Measurements from ENCODE around the gene RAP1GAP.
"Not testable (repeated sequence)": the region's sequence is repeated elsewhere in the genome, so short reads cannot be mapped to it uniquely, and the experiment has no call there.

The RAP1GAP gene

DNA sequence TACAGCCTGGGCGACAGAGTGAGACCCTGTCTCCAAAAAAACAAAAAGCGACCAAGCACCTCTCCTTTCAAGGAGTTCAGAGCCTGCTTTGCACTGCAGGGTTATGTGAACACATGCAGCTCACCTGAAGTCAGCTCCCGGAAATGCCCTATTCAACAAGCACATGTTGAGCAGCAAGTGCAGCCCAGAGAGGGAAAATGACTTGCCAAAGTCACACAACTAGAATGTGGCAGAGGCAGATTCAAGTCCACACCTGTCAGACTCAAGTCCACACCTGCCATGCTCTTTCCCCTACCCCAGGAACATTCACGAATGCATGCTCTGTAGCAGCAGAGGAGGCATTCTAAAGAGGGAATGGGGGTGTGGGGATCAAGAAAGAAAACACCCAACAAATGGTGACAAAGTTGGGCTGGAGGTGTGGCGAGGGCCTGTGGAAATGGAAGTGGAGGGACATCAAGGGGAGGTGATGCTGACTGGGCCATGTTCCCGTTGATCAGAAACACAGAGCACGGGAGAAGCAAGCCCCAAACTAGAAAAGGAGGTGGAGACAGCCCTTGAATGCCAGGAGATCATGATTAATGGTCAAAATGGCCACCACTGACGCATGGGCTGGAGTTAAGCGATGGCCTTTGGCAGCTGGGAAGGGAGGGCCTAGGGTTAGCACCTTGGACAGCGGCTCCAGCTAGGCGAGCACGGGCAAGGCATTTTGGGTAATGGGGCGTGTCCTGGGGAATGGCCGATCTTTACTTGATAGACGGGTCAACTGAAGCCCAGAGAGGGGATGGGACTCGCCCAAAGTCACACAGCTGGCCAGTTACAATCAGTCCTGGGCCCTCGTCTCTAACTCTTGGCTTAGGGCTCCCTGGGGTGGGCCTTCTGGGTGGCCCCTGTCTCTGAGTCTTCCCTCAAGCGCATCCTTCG is 21.5 kb downstream of the RAP1GAP start:
- DNase-seq (ENCODE audit: low read depth in 3 of 3, low spot score in 1 of 3): no peak

DNA sequence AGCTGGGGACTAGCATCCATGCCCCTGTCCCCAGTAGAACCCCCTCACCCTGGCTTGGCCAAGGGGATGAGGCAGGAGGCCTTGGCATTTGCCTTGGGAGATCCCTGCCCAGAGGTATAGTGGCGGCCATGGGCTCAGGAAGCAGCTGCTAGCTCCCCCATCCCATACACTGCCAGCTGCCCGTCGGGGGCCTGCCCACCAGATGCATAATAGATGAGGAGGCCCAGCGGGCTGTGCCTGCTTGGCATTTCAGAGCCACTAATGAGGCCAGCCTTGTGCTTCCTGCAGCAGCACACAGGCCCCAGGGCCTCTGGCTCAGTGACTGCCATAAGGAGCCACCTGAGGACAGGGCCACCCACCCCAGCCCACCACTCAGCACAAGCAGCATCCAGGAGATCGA is 23.6 kb downstream of the RAP1GAP start:
- DNase-seq (ENCODE audit: low read depth in 3 of 3, low spot score in 1 of 3): no peak

DNA sequence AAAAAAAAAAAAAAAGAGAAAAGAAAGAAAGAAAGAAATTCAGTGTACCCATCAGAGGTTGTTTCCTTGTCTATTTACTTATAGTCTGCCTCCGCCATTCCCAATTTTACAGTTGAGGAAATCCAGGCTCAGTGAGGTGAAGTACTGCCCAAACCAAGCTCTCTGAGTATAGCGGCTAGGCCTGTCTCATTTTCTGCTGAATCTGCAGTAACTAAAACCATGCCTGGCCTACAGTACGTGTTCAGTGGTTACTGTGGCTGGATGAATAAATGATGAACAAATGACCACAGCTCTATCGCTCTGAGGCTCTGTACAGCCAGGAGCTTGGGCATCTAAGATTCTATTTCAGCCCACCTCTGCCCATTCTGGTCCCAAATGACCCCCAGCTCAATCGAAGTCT is 24.3 kb downstream of the RAP1GAP start:
- DNase-seq (ENCODE audit: low read depth in 3 of 3, low spot score in 1 of 3): no peak

DNA sequence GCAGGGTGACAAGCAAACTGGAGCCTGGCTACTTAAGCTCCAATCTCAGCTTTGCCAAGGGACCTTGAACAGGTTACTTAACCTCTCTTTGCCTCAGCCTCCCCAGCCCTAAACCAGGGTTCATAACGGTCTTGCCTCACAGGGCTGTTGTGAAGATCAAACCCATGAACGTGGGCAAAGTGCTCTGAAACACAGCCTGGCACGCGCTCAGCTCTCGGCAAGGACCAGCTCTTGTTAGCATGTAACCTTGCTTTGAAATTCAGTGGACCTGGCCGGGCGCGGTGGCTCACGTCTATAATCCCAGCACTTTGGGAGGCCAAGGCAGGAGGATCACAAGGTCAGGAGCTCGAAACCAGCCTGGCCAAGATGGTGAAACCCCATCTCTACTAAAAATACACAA is 24.8 kb downstream of the RAP1GAP start:
- DNase-seq (ENCODE audit: low read depth in 3 of 3, low spot score in 1 of 3): no peak

DNA sequence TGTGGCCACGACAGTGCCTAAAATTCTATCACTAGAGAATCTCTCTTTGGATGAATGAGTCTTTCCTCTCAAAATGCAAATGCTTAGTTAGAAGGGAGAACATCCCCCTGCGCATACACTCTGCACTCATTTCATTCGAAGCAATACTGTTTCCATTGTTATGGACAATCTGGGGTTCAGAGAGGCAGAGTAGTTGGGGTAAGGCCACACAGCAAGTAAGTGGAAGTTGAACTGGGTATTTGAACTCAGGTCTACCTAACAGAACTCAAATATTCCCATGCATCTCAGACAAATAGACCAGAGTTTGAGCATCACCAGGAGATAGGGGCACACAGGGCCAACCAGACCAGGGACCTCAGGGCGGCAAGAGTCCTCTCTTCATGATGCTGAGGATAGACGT is 25.5 kb downstream of the RAP1GAP start:
- no peak for DNase-seq (ENCODE audit: low read depth in 3 of 3, low spot score in 1 of 3)

DNA sequence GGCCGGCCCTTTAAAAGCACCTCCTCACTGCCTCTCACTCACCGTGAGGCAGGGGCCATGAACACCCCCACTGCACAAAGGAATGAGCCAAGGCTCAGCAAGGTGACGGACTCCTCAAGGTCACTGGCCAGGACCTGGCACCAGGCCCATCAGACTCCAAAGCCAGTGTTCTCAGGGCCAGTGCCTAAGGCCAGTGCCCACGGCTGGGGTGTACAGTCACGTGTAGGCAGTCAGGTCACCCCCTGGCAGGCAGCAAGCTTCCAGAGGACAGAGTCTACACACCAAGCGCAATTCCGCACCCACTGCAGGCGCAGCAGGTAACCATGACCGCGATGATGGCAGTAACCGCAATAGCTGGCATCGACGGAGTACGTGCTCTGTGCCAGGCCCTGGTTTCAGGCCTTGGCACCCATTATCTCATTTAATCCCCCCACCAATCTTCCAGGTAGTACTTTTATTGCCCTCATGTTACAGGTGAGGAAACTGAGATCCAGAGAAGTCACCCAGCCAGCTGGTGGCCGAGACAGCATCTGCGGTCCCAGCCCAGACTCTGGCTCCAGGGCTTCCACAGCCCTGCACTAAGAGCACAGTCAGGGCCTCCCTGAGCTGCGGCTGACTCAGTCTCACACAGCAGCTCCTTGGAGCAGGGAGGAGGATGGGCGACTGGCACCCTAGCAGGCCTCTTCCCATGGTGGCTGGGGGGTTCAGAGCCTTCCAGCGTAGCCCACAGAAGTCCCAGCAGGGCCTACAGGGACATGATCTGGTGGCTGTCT is 27.0 kb downstream of the RAP1GAP start:
- DNase-seq (ENCODE audit: low read depth in 3 of 3, low spot score in 1 of 3): no peak

DNA sequence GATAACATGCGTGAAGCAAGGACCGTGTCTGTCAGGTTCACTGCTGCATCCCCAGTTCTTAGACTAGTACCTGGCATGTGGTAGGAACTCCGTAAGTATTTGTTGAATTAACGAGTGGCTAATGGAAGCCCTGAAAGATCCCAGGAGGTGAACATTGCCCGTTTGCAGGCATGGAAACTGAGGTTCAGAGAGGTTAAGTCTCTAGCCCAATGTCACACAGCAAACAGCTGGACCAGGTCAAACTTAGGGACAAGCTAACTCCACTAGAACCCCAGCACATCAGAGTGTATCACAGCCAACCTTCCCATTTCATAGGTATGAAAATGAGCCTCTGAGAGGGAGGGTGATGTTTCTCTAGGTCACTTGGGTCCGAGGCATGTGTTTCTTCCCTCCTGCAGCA is 27.6 kb downstream of the RAP1GAP start:
- no peak for DNase-seq (ENCODE audit: low read depth in 3 of 3, low spot score in 1 of 3)

DNA sequence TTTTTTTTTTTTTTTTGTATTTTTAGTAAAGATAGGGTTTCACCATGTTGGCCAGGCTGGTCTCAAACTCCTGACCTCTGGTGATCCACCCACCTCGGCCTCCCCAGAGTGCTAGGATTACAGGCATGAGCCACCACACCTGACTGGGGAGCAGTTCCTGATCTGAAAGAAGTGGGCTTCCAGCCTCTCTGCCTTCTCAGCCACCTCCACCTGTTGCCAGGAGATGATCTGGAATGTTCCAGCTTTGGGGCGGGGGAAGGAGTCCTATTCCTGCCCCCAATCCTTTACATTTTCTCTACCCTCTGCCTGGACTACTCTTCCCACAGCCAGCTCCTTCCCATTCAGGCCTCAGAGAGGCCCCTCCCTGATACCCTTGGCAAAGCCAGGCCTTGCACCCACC is 28.1 kb downstream of the RAP1GAP start:
- DNase-seq (ENCODE audit: low read depth in 3 of 3, low spot score in 1 of 3): no peak

DNA sequence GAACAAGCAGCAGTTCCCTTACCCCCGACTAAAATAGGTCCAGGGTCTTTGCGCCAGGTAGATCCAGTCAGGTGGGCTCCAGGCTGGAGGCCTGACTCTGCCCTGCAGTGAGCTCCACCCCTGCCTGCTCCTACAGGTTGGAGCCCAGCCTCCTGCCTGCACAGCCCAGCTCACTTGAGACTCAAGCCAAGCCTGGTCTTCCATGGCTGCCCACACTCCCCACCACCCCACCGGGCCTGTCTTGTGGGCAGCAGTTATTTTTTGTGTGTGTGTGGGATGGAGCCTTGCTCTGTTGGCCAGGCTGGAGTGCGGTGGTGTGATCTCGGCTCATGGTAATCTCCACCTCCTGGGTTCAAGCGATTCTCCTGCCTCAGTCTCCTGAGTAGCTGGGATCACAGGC is 28.5 kb downstream of the RAP1GAP start:
- no peak for DNase-seq (ENCODE audit: low read depth in 3 of 3, low spot score in 1 of 3)

DNA sequence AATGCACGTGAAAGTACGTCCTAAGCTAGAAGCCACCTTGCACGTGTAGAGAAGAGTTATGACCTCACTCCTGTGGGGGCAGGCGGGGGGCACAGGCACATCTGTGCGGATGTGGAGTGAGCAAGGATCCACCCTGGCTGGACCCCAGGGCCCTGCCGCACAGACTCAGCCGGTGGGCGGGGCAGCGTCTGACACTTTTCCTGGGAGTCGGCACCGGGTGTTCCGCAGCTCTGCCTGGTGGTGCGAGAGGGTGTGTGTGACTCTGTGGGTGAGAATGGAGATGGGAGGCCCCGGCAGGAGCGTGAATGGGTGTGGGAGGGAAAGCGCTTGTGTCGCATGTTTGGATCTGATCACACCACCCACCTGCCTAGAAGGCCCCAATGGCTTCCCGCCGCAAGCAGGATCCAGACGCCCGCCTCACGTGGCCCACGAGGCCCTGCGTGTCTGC is 29.5 kb downstream of the RAP1GAP start:
- no peak for DNase-seq (ENCODE audit: low read depth in 3 of 3, low spot score in 1 of 3)

DNA sequence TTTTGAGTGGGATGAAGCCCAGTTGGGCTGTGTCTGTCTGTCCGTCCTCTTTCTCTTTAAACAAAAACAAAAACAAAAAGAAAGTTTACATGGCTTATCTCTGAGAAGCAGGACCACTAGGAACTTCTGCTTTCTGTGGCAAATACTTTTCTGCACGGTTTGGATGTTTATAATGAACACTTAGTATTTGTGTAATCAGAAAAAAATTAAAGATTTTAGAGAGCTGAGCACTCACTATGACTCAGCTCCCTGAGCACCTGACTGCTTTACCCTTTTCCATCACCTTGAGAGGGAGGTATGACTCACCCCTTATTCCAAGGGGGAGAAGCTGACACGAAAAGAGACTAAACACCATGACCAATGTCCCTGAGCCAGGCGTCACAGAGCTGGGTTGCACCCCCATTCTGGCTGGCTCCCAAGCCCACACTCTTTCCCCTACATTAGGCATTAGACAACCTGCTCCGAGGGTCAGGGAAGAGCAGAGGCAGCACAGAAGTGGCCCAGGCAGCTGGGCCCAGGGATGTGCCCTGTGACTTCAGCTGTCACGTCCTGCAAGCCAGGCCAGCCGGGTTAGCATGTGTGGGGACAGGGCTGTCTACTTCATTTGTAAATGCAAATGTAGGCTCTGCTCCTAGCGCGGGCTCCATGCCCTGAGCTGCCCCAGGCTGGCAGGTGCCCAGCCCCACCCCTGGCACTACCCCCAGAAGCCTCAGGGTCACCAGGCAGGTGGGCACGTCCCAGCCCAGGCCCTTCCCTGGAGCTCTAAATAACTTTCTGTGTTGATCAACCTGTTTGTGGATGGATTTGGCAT is 30.4 kb downstream of the RAP1GAP start:
- DNase-seq (ENCODE audit: low read depth in 3 of 3, low spot score in 1 of 3): no peak

DNA sequence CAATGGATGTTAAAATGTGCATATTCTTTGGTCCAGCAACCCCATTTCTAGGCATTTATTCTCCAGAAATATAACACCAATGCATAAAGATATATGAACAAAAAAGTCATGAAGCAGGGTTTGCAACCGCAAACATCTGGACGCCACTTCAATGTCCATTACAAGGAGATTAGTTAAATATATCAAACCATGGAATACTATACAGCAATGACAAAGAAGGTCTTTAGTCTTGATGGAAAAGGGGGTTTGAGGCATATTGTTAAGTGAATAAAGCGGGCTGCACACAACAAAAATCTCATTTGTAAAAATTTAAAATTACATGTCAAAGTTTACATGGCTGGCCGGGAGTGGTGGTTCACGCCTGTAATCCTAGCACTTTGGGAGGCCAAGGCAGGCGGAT is 31.6 kb downstream of the RAP1GAP start:
- no peak for DNase-seq (ENCODE audit: low read depth in 3 of 3, low spot score in 1 of 3)

DNA sequence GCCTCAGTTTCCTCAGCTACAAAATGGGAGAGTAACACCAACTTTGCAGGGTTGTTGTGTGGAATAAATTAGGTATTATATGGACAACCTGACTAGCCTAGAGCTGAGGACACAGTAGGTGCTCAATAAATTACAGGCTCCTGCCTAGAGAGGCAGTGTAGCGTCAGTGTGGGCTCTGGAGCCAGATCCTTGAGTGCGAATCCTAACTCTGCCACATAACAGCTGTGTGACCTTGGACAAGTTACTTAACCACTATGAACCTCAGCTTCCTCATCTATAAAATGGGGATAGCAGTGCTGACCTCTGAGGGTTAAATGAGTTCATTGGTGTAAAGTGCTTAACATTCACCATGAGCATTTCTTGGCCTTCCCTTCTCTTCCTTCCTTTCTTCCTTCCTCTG is 33.1 kb downstream of the RAP1GAP start:
- DNase-seq (ENCODE audit: low read depth in 3 of 3, low spot score in 1 of 3): no peak

DNA sequence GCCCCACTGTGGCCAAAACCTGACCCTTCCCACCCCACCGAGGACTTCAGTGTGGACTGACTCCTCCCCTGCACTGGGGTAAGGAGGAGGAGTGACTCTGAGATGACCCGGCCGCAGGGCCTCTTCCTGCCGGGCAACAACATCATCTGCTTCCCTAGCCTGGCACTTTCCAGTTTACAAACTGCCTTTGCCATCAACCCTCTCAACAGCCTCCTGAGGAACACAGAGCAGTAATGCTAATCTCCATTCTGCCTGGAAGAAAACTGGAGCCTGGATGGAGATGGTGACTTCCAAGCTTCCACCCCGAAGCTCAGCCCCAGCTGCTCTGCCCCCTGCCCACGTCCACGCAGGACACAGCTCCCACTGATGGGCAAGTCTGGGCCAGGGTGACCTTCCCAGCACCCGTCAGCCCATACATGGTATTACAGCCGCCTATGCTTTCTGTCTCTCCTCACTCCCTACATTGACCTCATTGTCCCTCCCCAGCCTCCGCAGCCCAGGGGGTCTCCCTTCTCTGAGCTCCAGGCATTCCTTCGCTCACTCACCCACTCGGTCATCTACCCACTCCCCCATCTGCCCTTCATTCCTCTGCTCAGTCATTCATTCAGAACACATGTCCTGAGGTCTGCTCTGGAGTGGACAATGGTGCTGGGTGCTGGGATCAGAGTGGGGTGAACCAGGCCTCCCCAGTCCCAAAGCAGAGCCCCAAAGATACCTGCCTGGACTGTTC is 34.2 kb downstream of the RAP1GAP start:
- DNase-seq (ENCODE audit: low read depth in 3 of 3, low spot score in 1 of 3): no peak

DNA sequence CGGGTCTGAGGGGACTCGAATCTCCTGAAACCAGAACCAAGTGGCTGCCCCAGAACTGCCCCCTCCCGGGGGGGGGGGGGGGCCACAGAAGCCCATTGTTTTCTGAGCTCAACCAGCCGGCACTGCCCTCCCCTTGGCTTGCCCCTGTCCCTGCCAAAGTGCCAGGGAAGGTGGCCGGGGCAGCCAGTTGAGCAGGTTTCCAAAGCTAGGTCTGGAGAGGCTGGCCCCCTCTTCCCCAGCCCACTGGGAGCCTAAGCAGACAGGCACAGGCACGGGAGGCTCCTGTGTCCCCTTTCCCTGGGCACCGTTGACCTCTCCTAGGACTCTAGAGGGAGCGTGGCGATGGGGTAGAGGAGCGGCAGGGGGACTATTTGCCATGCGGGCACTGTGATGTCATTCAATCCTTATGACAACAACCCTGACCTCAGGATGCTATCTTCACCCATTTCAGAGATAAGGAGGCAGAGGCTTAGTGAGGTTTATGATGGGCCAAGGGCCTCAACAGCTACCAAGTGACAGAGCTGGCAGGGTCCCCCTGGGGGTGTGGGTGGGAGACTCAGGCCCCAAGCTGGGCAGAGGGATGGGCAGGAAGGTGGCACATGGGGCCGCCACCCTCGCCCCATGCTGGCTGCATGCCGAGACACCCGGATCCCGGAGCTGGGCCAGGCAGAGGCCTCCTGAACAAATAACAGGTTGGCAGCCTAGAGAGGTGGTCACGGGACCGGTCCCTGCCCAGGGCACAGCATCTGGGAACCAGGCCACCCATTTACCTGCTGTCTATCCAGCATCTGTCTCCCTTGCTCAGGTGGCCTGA is 35.0 kb downstream of the RAP1GAP start:
- DNase-seq (ENCODE audit: low read depth in 3 of 3, low spot score in 1 of 3): no peak

DNA sequence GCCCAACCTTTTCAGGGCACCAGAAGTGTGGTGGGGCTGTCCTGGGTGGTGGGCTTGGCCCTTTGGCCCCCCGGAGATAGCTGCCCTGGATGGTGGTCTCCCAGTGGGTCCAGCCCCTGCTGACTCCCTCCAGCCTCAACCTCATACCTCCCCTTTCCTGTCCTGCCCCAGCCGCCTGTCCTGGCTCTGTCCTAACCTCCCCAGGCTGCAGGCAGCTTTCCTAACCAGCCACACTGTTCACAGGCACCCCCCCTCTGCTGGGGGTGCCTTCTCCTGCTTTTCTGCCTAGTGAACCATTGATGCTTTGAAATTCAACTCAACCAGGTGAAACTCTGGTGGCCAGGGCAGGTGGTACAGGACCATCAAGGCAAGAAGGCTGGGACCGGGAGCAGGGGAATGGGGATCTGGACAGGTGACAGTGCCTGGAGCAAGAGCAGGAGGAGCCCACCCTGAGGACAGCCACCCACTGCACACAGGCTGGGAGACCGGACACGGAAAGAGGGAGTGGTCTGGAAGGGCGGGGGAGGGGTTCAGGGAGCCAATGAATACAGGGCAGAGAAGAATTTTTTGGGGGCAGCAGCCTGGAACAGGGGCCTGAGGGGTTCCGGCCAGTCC is 35.9 kb downstream of the RAP1GAP start:
- no peak for DNase-seq (ENCODE audit: low read depth in 3 of 3, low spot score in 1 of 3)

DNA sequence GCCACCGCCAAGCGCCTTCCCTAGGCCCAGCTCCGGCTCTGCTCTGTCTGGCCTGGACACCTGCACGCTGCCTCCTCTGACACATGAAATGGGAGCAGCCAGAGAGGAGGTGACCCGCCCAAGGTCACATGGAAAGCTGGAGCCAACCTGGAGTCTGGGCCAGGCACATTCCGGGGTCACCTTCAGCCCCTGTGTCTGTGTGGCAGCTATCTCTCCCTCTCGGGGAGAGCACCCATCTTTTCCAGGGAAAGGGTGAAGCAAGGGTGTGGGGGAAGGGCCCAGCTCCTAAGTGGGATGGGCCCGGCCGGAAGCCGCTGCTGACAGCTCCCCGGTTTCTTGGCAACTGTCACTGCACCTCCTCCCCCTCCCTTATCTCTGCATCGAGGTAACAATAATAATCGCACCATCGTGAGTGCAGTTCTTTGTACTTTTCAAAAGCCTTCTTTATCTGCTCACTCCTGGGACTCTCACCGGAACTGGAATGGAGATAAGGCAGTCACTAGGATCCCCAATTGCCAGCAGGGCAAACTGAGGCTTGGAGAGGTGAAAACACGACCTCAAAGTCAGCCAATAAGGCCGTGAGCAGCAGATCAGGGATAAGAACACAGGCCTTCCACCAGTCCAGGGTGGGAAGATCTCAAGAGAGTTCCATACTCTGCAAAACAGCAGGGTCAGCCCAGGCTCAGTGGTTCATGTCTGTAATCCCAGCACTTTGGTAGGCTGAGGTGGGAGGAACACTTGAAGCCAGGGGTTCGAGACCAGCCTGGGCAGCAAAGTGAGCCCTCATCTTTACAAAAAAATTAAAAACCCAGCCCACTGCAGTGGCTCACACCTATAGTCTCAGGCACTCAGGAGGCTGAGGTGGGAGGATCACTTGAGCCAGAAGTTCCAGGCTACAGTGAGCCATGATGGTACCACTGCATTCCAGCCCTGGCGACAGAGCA is 36.9 kb downstream of the RAP1GAP start:
- no peak for DNase-seq (ENCODE audit: low read depth in 3 of 3, low spot score in 1 of 3)

DNA sequence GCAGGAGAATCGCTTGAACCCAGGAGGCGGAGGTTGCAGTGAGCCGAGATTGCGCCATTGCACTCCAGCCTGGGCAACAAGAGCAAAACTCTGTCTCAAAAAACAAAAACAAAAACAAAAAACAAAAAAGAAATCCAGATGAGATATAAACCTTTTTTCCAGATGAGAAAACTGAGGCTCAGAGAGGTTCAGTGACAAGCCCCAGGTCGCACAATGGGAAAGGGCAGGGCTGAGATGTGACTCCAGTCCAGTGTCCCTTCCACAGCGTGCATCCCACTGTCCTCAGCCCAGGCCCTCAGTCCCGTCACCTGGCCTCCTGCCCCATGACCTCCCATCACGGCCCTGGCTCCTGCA is 37.6 kb downstream of the RAP1GAP start:
- not testable (repeated sequence) for DNase-seq (ENCODE audit: low read depth in 3 of 3, low spot score in 1 of 3)
